M059J (cell line): Measurements from ENCODE around the gene USP8. TPM values are rescaled to one million over a fixed set of nuclear protein-coding genes. Genes with fewer than 3 reads are reported as not detected.

ENCODE experiments used
- DNase-seq: peaks from one replicate; pipeline ENCODE4 v3.0.0-alpha.2; 2012; ENCODE audit warnings: low read depth
- total RNA-seq: library from RNA; depleted of rRNA; stranded (reverse); fragments of >200 nt; shearing (Covaris generic); gene quantifications from 2 replicates; pipeline ENCODE4 v1.2.3, GENCODE V29; 2014; rRNA removed

Gene USP8
- total RNA-seq, 1 experiment from 2014 or later, result 44.1 TPM

- no peak for DNase-seq
Measured at GRCh38 chr15:50543556-50543955, 119.4 kb downstream of the USP8 start.

- DNase-seq, result no peak
Measured at GRCh38 chr15:50544368-50544767, 120.2 kb downstream of the USP8 start.

GRCh38 chr15:50546566-50546965 lies 122.4 kb downstream of the USP8 start, which contains the start of gene USP50:
Gene USP50, minus strand, starts transcription at chr15:50546666. Its CDS starts 141 bp downstream, at chr15:50546525.
- no peak for DNase-seq

- DNase-seq, result peak; percentile 43
Measured at GRCh38 chr15:50549326-50549725, 125.1 kb downstream of the USP8 start.

GRCh38 chr15:50552238-50552637 lies 128.0 kb downstream of the USP8 start:
- no peak for DNase-seq

GRCh38 chr15:50556642-50557371 lies 132.6 kb downstream of the USP8 start:
- DNase-seq, result no peak

GRCh38 chr15:50558012-50558411 lies 133.8 kb downstream of the USP8 start:
- DNase-seq, result no peak

GRCh38 chr15:50562735-50563640 lies 138.8 kb downstream of the USP8 start:
- peak; percentile 10 for DNase-seq

GRCh38 chr15:50563756-50564155 lies 139.6 kb downstream of the USP8 start:
- DNase-seq, result no peak

Other genes starting within 250 kb of the USP8 start
- gene SLC27A2, start 242.2 kb upstream of the USP8 start, total RNA-seq, result 43.0 and 60.3 TPM in 2 replicates
- gene HDC, start 158.7 kb upstream of the USP8 start, total RNA-seq, result 0.05 and 0.10 TPM in 2 replicates
- gene GABPB1, start 69.2 kb upstream of the USP8 start, total RNA-seq, result 33.7 and 41.8 TPM in 2 replicates
- gene USP50, start 122.3 kb downstream of the USP8 start, total RNA-seq, result not detected in 2 replicates